GM18507 (cell line): ENCODE data around the gene PHETA2.

ENCODE experiments used
- DNase-seq: peaks from one replicate; pipeline ENCODE4 v3.0.0; 2011; ENCODE audit warnings: low read depth; ENCODE audit not compliant: insufficient read length; ENCODE audit errors: extremely low spot score
- FAIRE-seq: peaks from 2 replicates; lab custom pipeline; 2011; peaks lifted over from hg19 to GRCh38; lab: Jason Lieb, UNC

PHETA2 gene

GRCh38 chr22:42074132-42074811, at the start of gene PHETA2:
TSS of gene PHETA2 (plus strand) at chr22:42074248. CDS start at chr22:42077294, 3,046 bp downstream.
- FAIRE-seq (peak; percentile 21), DNase-seq (no peak)

- DNase-seq (no peak), FAIRE-seq (no peak)
Measured at GRCh38 chr22:42025421-42025820, 48.6 kb upstream of the PHETA2 start.

- FAIRE-seq = no peak
- no peak for DNase-seq
Measured at GRCh38 chr22:42026705-42027104, 47.3 kb upstream of the PHETA2 start.

GRCh38 chr22:42033263-42034181, 40.5 kb upstream of the PHETA2 start:
- no peak for FAIRE-seq

GRCh38 chr22:42035256-42035655, 38.8 kb upstream of the PHETA2 start:
- DNase-seq (no peak), FAIRE-seq (no peak)

More at GRCh38 chr22:42033263-42034181, 40.5 kb upstream of the PHETA2 start:
- DNase-seq = no peak

- no peak for DNase-seq
- FAIRE-seq = no peak
Measured at GRCh38 chr22:42039271-42039670, 34.8 kb upstream of the PHETA2 start.

- FAIRE-seq = peak; percentile 15
- no peak for DNase-seq
Measured at GRCh38 chr22:42041784-42042183, 32.3 kb upstream of the PHETA2 start.

- no peak for FAIRE-seq
- no peak for DNase-seq
Measured at GRCh38 chr22:42050641-42051180, 23.3 kb upstream of the PHETA2 start.

- DNase-seq (no peak), FAIRE-seq (no peak)
Measured at GRCh38 chr22:42052765-42053164, 21.3 kb upstream of the PHETA2 start.

- DNase-seq (no peak), FAIRE-seq (peak; percentile 31)
Measured at GRCh38 chr22:42056757-42057511, 17.1 kb upstream of the PHETA2 start.

- DNase-seq (no peak), FAIRE-seq (no peak)
Measured at GRCh38 chr22:42060489-42060888, 13.6 kb upstream of the PHETA2 start.

- DNase-seq (no peak), FAIRE-seq (no peak)
Measured at GRCh38 chr22:42061041-42061440, 13.0 kb upstream of the PHETA2 start.

GRCh38 chr22:42062506-42063170, 11.4 kb upstream of the PHETA2 start:
- FAIRE-seq (no peak), DNase-seq (no peak)

GRCh38 chr22:42064629-42065028, 9.4 kb upstream of the PHETA2 start:
- no peak for DNase-seq
- FAIRE-seq = no peak

- FAIRE-seq (no peak), DNase-seq (no peak)
Measured at GRCh38 chr22:42065438-42066125, 8.5 kb upstream of the PHETA2 start.

- no peak for DNase-seq
- FAIRE-seq = no peak
Measured at GRCh38 chr22:42066126-42066761, 7.8 kb upstream of the PHETA2 start.

- no peak for FAIRE-seq
- DNase-seq = no peak
Measured at GRCh38 chr22:42066937-42067336, 7.1 kb upstream of the PHETA2 start.

GRCh38 chr22:42067671-42068251, 6.3 kb upstream of the PHETA2 start:
- no peak for DNase-seq
- FAIRE-seq = no peak
